Panc1 (cell line): ENCODE results near the gene DEFB115. TPM values are rescaled to one million over a fixed set of nuclear protein-coding genes. Genes with fewer than 3 reads are reported as not detected.

Source experiments
- ATAC-seq: fragments of 200-7000 bp; cut with Tn5 transposase; 2 replicates; pipeline ENCODE4 v1.9.1; 2020; ENCODE audit warnings: mild to moderate bottlenecking, moderate library complexity
- Bru-seq: library from RNA; stranded (reverse); fragments of 400-500 nt; gene quantifications from one replicate; lab custom pipeline; 2021; lab: Mats Ljungman, UMichigan
- BruChase-seq, 2 experiments: library from RNA; stranded (reverse); fragments of 400-500 nt; gene quantifications; one replicate each; lab custom pipeline; 2021; lab: Mats Ljungman, UMichigan
- BruUV-seq: library from RNA; stranded (reverse); fragments of 400-500 nt; replicated peaks from 2 replicates; lab custom pipeline; 2021; lab: Mats Ljungman, UMichigan
- CTCF ChIA-PET: fragments of 300-600 bp; sonication (Branson Sonifier 250); formaldehyde crosslinking; loops from one replicate; lab custom pipeline; 2022; ENCODE audit warnings: antibody characterized with exemption; lab: Charles Lee
- POLR2A ChIA-PET: fragments of 300-600 bp; sonication (Branson Sonifier 250); formaldehyde crosslinking; loops from one replicate; lab custom pipeline; 2022; ENCODE audit warnings: antibody characterized with exemption; lab: Charles Lee
- DNase-seq: peaks from one replicate; pipeline ENCODE4 v3.0.0-alpha.2; 2010; ENCODE audit warnings: low read depth, low spot score
- H3K27ac ChIP-seq: 2 replicates; pipeline ENCODE4 v1.5.1; 2011; ENCODE audit warnings: mild to moderate bottlenecking, low read length, inconsistent platforms
- H3K27me3 ChIP-seq: fragments of 200-500 bp; sonication (Bioruptor generic); 2 replicates; pipeline ENCODE4 v1.6.0; 2014; ENCODE audit warnings: low read length, inconsistent platforms; ENCODE audit not compliant: control insufficient read depth, insufficient read depth
- H3K36me3 ChIP-seq: fragments of 200-500 bp; sonication (Bioruptor generic); 2 replicates; pipeline ENCODE4 v1.5.1; 2014; ENCODE audit warnings: inconsistent platforms, mild to moderate bottlenecking, low read length, moderate library complexity; ENCODE audit not compliant: control insufficient read depth, insufficient read depth
- H3K4me1 ChIP-seq: 2 replicates; pipeline ENCODE4 v1.5.1; 2011; ENCODE audit warnings: inconsistent platforms, mild to moderate bottlenecking, low read length, moderate library complexity; ENCODE audit not compliant: control insufficient read depth, insufficient read depth
- H3K4me3 ChIP-seq, 2 experiments: 2 replicates each; pipeline ENCODE4 v1.5.1; 2011 to 2012; ENCODE audit warnings: low read depth in 2 of 2, low read length in 2 of 2, mild to moderate bottlenecking in 2 of 2, inconsistent platforms in 1 of 2, moderate library complexity in 1 of 2
- H3K9me3 ChIP-seq: fragments of 200-500 bp; sonication (Bioruptor generic); 2 replicates; pipeline ENCODE4 v1.5.1; 2014; ENCODE audit warnings: low read depth, mild to moderate bottlenecking, inconsistent platforms, low read length, moderate library complexity; ENCODE audit not compliant: control insufficient read depth, insufficient read depth
- CTCF ChIP-seq: fragments of 450-650 bp; IDR thresholded peaks from 2 replicates; pipeline ENCODE4 v1.5.1; 2017; ENCODE audit warnings: mild to moderate bottlenecking
- POLR2AphosphoS5 ChIP-seq: IDR thresholded peaks from 2 replicates; pipeline ENCODE4 v1.6.1; 2012; ENCODE audit warnings: mild to moderate bottlenecking, low read depth, low read length, moderate library complexity
- REST ChIP-seq, 2 experiments: IDR thresholded peaks; 2 replicates each; pipeline ENCODE4 v1.6.1; 2011 to 2012; ENCODE audit warnings: low read depth in 2 of 2, control low read depth in 1 of 2, low read length in 1 of 2, mild to moderate bottlenecking in 1 of 2, moderate library complexity in 1 of 2; ENCODE audit not compliant: insufficient read depth in 1 of 2
- SIN3A ChIP-seq: IDR thresholded peaks from 2 replicates; pipeline ENCODE4 v1.6.1; 2012; ENCODE audit warnings: low read depth, mild to moderate bottlenecking, low read length, moderate library complexity, borderline replicate concordance; ENCODE audit not compliant: insufficient read depth
- TCF7L2 ChIP-seq: IDR thresholded peaks from 2 replicates; pipeline ENCODE4 v1.6.1; 2011; ENCODE audit warnings: mild to moderate bottlenecking, low read depth, low read length, inconsistent platforms
- in situ Hi-C: cut with HindIII; loops from 2 replicates; pipeline ENCODE4 v1.10.0; 2016; ENCODE audit warnings: low sequenced_read_pairs, low pct_unique_long_range_greater_than_20kb
- intact Hi-C: fragments of 100-400 bp; cut with micrococcal nuclease; formaldehyde crosslinking; loops from one replicate; pipeline ENCODE4 v1.10.0; 2022; ENCODE audit not compliant: unreplicated experiment
- long read RNA-seq: library from polyadenylated mRNA; unstranded; transcript quantifications from one replicate; pipeline ENCODE4 v2.0.0, GENCODE V29; 2021; ENCODE audit not compliant: unreplicated experiment
- polyA plus RNA-seq: library from polyadenylated mRNA; unstranded; fragments of >200 nt; gene quantifications from one replicate; pipeline ENCODE4 v1.2.1, GENCODE V29; 2012; ENCODE audit warnings: missing spikeins; ENCODE audit not compliant: insufficient read length
- total RNA-seq: library from RNA; stranded (reverse); gene quantifications from one replicate; pipeline ENCODE4 v1.2.1, GENCODE V29; 2021; ENCODE audit not compliant: unreplicated experiment

Gene DEFB115
- total RNA-seq, result not detected
- polyA plus RNA-seq, result not detected
- not detected for Bru-seq, nascent RNA
- not detected for BruChase-seq, experiment 1, labeled RNA remaining after a 2-hour chase
- not detected for BruChase-seq, experiment 2, labeled RNA remaining after a 6-hour chase
- long read RNA-seq, result 0 reads

- Histone ChIP-seq H3K36me3 (no peaks in the 10 kb centered on the region), H3K27ac (no peak within 1 kb of the TSS), H3K27me3 (no peaks in the 10 kb centered on the region), H3K4me3 (no peak within 1 kb of the TSS), H3K9me3 (no peaks in the 10 kb centered on the region), H3K4me1 (no peaks in the 10 kb centered on the region)
- BruUV-seq, result no TSS peak
- TF ChIP-seq CTCF, result no peak
- ChIA-PET POLR2A (no interaction called here), CTCF (no interaction called here)
- in situ Hi-C loops (no loop called here), intact Hi-C loops (no loop called here)
- ATAC-seq (no peak), DNase-seq (no peak)
Observed at GRCh38 chr20:31257364-31257763, at the start of gene DEFB115. Gene DEFB115 (plus strand): TSS chr20:31257664. CDS start chr20:31257664, 0 bp downstream.

- Histone ChIP-seq H3K27me3 (no peaks in the 10 kb centered on the region), H3K9me3 (no peaks in the 10 kb centered on the region), H3K27ac (no peak overlapping the region), H3K4me1 (no peaks in the 10 kb centered on the region), H3K4me3 (no peak overlapping the region), H3K36me3 (no peaks in the 10 kb centered on the region)
- POLR2A ChIA-PET, result no interaction called here
- in situ Hi-C loops, result no loop called here
- DNase-seq, result no peak
- BruUV-seq, result no TSS peak
- ATAC-seq, result no peak
- intact Hi-C loops, result no loop called here
- CTCF ChIA-PET, result no interaction called here
- TF ChIP-seq POLR2AphosphoS5 (no peak), SIN3A (no peak), REST (IDR thresholded peaks at IDR 0.05; ENCODE audit: insufficient read depth in 1 of 2, low read depth in 2 of 2, low read length in 1 of 2) (no peak), CTCF (no peak), TCF7L2 (no peak)
Observed at GRCh38 chr20:31236953-31237352, 20.5 kb upstream of the DEFB115 start.
